MCF 10A (cell line): ENCODE measurements around the gene INPP5B. TPM values are rescaled to one million over a fixed set of nuclear protein-coding genes. Genes with fewer than 3 reads are reported as not detected.

Experiments
- BruUV-seq: library from RNA; stranded (reverse); fragments of 400-500 nt; replicated peaks from 2 replicates; lab custom pipeline; 2021; lab: Mats Ljungman, UMichigan
- CTCF ChIA-PET: fragments of 300-600 bp; sonication (Branson Sonifier 250); formaldehyde crosslinking; extraction: SDS; loops from one replicate; lab custom pipeline; 2021; ENCODE audit warnings: antibody characterized with exemption, inconsistent platforms; lab: Yijun Ruan, JAX
- POLR2A ChIA-PET: fragments of 300-600, 350-650 bp; sonication (Branson Sonifier 250); formaldehyde crosslinking; extraction: SDS; loops from one replicate; lab custom pipeline; 2020; ENCODE audit warnings: antibody characterized with exemption, inconsistent platforms; lab: Yijun Ruan, JAX
- DNase-seq: peaks from one replicate; pipeline ENCODE4 v3.0.0-alpha.2; 2018; ENCODE audit not compliant: unreplicated experiment
- H3K27ac Mint-ChIP-seq: one replicate; pipeline ENCODE4 v1.8.0; 2022; ENCODE audit warnings: mild to moderate bottlenecking, low read depth, mixed read lengths; ENCODE audit not compliant: unreplicated experiment
- H3K27me3 Mint-ChIP-seq: one replicate; pipeline ENCODE4 v1.8.0; 2022; ENCODE audit warnings: mixed read lengths; ENCODE audit not compliant: insufficient read depth, unreplicated experiment
- H3K36me3 Mint-ChIP-seq: one replicate; pipeline ENCODE4 v1.8.0; 2022; ENCODE audit warnings: mild to moderate bottlenecking, moderate library complexity, mixed read lengths; ENCODE audit not compliant: insufficient read depth, unreplicated experiment
- H3K4me1 Mint-ChIP-seq: one replicate; pipeline ENCODE4 v1.8.0; 2022; ENCODE audit warnings: mixed read lengths; ENCODE audit not compliant: insufficient read depth, unreplicated experiment
- H3K4me3 Mint-ChIP-seq: one replicate; pipeline ENCODE4 v1.8.0; 2022; ENCODE audit warnings: mild to moderate bottlenecking, moderate library complexity, mixed read lengths; ENCODE audit not compliant: unreplicated experiment
- H3K9me3 Mint-ChIP-seq: one replicate; pipeline ENCODE4 v1.8.0; 2022; ENCODE audit warnings: mixed read lengths; ENCODE audit not compliant: unreplicated experiment
- intact Hi-C: fragments of 100-400 bp; cut with micrococcal nuclease; formaldehyde crosslinking; loops from 2 replicates; pipeline ENCODE4 v1.14.1; 2022
- total RNA-seq: library from RNA; stranded (reverse); gene quantifications from 2 replicates; pipeline ENCODE4 v1.2.3, GENCODE V29; 2022
- TF ChIP-seq, protein P1 (sequence below): fragments of 200-600 bp; IDR thresholded peaks from one replicate; pipeline ENCODE4 v1.8.0; 2022; ENCODE audit warnings: antibody characterized with exemption, mild to moderate bottlenecking; ENCODE audit not compliant: unreplicated experiment

Gene INPP5B
- total RNA-seq, 1 experiment from 2014 or later = 4.7 TPM

DNA sequence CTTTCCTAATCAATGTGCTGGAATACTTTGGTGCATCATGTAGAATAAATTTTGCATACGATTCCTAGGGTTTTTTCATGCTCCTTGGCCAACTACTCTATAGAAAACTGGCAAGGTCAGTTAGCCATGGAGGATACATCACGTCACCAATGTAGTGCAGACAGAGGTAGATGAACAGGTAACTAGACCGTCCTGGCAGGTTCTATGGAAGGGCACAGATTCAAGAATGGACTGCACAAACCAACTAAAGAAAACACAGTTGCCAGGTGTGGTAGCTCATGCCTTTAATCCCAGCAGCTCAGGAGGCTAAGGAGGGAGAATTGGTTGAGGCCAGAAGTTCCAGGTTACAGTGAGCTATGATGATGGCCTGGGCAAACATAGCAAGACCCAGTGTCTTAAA, 97.4 kb downstream of the INPP5B start:
- Mint-ChIP-seq H3K4me3 (no peak overlapping the region), H3K4me1 (peaks cover 28% of the 10 kb centered on the region), H3K27ac (no peak overlapping the region), H3K36me3 (peaks cover 37% of the 10 kb centered on the region), H3K27me3 (no peaks in the 10 kb centered on the region), H3K9me3 (no peaks in the 10 kb centered on the region)
- POLR2A ChIA-PET = interaction anchor here (1.7 to 2.8 kb wide), 2 partner anchors 10 to 12 kb away, joined by 9 to 25 read pairs; partner anchors contain the start of gene MTF1
- no TSS peak for BruUV-seq
- intact Hi-C loops = no loop called here
- CTCF ChIA-PET = interaction anchor here (0.7 to 3.6 kb wide), 2 partner anchors 11 to 1025 kb away, joined by 3 to 26 read pairs; partner anchors contain the start of gene MTF1
- TF ChIP-seq, protein P1, sequence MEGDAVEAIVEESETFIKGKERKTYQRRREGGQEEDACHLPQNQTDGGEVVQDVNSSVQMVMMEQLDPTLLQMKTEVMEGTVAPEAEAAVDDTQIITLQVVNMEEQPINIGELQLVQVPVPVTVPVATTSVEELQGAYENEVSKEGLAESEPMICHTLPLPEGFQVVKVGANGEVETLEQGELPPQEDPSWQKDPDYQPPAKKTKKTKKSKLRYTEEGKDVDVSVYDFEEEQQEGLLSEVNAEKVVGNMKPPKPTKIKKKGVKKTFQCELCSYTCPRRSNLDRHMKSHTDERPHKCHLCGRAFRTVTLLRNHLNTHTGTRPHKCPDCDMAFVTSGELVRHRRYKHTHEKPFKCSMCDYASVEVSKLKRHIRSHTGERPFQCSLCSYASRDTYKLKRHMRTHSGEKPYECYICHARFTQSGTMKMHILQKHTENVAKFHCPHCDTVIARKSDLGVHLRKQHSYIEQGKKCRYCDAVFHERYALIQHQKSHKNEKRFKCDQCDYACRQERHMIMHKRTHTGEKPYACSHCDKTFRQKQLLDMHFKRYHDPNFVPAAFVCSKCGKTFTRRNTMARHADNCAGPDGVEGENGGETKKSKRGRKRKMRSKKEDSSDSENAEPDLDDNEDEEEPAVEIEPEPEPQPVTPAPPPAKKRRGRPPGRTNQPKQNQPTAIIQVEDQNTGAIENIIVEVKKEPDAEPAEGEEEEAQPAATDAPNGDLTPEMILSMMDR = no peak
- DNase-seq = no peak

DNA sequence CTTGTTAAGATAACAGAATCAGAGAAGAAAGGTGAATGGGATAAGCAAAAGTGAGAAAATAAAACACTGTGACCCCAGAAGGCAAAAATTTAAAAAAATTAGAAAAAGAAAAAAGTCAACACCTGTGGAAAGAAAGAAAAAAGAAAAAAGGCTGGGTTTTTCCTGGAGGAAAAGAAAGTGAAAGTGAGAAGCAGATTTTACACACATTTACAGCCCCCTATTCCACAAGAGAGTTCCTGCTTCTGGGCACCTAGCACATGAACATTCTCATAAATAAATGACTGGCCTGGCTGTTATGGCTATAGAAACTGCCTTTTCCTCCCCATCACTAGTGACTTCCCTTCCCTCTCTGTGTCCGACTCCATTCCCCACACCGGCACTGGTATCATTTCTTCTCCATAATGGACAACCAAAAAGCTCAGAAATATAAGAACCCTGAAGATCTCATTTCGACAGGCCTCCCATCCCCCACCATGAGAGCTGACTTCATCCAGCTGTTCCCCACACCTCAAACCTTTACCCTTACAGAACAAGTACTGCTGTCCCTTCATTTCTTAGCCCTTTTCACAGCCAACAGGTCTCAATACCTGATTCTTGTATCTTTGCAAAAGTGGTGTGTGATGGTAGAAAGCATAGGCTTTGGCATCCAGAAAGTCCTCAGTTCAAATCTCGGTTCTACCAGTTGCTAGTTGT, 100.1 kb downstream of the INPP5B start:
- no peak for DNase-seq
- Mint-ChIP-seq H3K4me1 (peaks cover 34% of the 10 kb centered on the region), H3K4me3 (no peak overlapping the region), H3K27ac (peak overlapping the region; percentile 68), H3K9me3 (no peaks in the 10 kb centered on the region), H3K36me3 (peaks cover 51% of the 10 kb centered on the region), H3K27me3 (no peaks in the 10 kb centered on the region)
- TF ChIP-seq, protein P1 = no peak
- CTCF ChIA-PET = interaction anchor here (0.6 to 2.5 kb wide), 2 partner anchors 13 to 73 kb away, joined by 3 to 9 read pairs; no protein-coding TSS in a partner anchor
- intact Hi-C loops = no loop called here
- no TSS peak for BruUV-seq
- POLR2A ChIA-PET = interaction anchor here (0.6 to 2.7 kb wide), 4 partner anchors 12 to 157 kb away, joined by 3 to 9 read pairs (median 4); partner anchors contain the start of gene MTF1

GRCh38 chr1:37845786-37846185, 101.1 kb downstream of the INPP5B start:
- peaks cover 34% of the 10 kb centered on the region for H3K4me1 Mint-ChIP-seq
- TF ChIP-seq, protein P1 = no peak
- H3K27ac Mint-ChIP-seq = peak overlapping the region; percentile 68
- ChIA-PET CTCF (interaction anchor here (0.6 to 2.5 kb wide), 2 partner anchors 14 to 72 kb away, joined by 3 to 9 read pairs; no protein-coding TSS in a partner anchor), POLR2A (interaction anchor here (0.8 to 2.7 kb wide), 4 partner anchors 8 to 156 kb away, joined by 3 to 9 read pairs (median 5); partner anchors contain the start of gene MTF1)
- DNase-seq = peak; percentile 42
- intact Hi-C loops = no loop called here
- H3K9me3 Mint-ChIP-seq = no peaks in the 10 kb centered on the region
- peaks cover 56% of the 10 kb centered on the region for H3K36me3 Mint-ChIP-seq
- no peaks in the 10 kb centered on the region for H3K27me3 Mint-ChIP-seq
- BruUV-seq = no TSS peak
- H3K4me3 Mint-ChIP-seq = no peak overlapping the region

DNA sequence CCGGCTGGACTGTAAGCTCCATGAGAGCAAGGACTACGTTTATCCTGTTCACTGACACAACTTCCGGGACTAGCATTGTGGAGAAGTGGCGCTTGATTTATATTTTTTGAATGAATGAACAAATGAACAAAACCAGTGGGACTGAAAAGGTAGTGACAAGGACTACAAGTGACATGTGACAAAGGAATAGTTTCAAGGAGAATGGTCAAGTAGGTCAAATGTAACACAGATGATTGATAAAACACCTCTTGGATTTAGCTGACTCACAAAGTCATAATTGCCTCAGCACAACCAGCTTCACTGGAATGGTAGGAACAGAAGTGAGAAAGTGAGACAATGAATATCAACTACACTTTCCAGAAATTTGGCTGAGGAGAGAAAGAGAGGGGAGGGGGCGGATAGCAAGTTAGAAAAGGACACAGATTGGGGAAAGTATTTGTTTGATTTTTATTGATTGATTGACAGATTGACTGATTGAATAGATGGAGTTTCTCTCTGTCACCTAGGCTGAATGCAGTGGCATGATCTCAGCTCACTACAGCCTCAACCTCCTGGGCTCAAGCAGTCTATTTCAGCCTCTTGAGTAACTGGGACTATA, 101.7 kb downstream of the INPP5B start:
- TF ChIP-seq, protein P1 = no peak
- H3K27me3 Mint-ChIP-seq = no peaks in the 10 kb centered on the region
- H3K36me3 Mint-ChIP-seq = peaks cover 56% of the 10 kb centered on the region
- no TSS peak for BruUV-seq
- H3K9me3 Mint-ChIP-seq = no peaks in the 10 kb centered on the region
- no peak for DNase-seq
- H3K4me3 Mint-ChIP-seq = no peak overlapping the region
- ChIA-PET CTCF (interaction anchor here (0.7 to 2.5 kb wide), 3 partner anchors 15 to 1329 kb away, joined by 4 to 9 read pairs (median 4); no protein-coding TSS in a partner anchor), POLR2A (interaction anchor here (1.4 to 1.7 kb wide), 3 partner anchors 9 to 16 kb away, joined by 3 to 11 read pairs (median 7); partner anchors contain the start of gene MTF1)
- peak overlapping the region; percentile 68 for H3K27ac Mint-ChIP-seq
- intact Hi-C loops = no loop called here
- H3K4me1 Mint-ChIP-seq = peaks cover 34% of the 10 kb centered on the region
